ENCODE measurements around the gene LIMCH1. TPM values are rescaled to one million over a fixed set of nuclear protein-coding genes. Genes with fewer than 3 reads are reported as not detected.

Gene LIMCH1
- polyA plus RNA-seq, 1 donor (not counting 4 experiments of a cell fraction or from before 2014, with no cell fraction given): 1.1 TPM

GRCh38 chr4:41632481-41633073 is 94.6 kb downstream of the LIMCH1 start:
- H3K27ac ChIP-seq (ENCODE audit: control insufficient read depth, insufficient read depth, low read length): no peak overlapping the region
- no peak for FAIRE-seq
- H3K9me1 ChIP-seq (ENCODE audit: control insufficient read depth, extremely low read depth, insufficient read depth, low read length): no peaks in the 10 kb centered on the region
- no peaks in the 10 kb centered on the region for H3K9me3 ChIP-seq (ENCODE audit: control insufficient read depth, low read depth, low read length)
- no peaks in the 10 kb centered on the region for H4K20me1 ChIP-seq (ENCODE audit: control insufficient read depth, extremely low read depth, insufficient read depth, low read length)
- H3K27me3 ChIP-seq (ENCODE audit: control insufficient read depth, extremely low read depth, insufficient read depth, low read length): no peaks in the 10 kb centered on the region
- no peaks in the 10 kb centered on the region for H3K36me3 ChIP-seq (ENCODE audit: control insufficient read depth in 2 of 2, extremely low read depth in 1 of 2, insufficient read depth in 2 of 2, low read length in 2 of 2)
- DNase-seq (ENCODE audit: low read depth, low spot score): no peak
- no peak overlapping the region for H2AFZ ChIP-seq (ENCODE audit: control insufficient read depth, low read length)
- H3K79me2 ChIP-seq (ENCODE audit: control insufficient read depth, insufficient read depth, low read length): no peaks in the 10 kb centered on the region
- H3K4me1 ChIP-seq (ENCODE audit: control insufficient read depth, extremely low read depth, insufficient read depth, low read length): no peaks in the 10 kb centered on the region
- no peak overlapping the region for H3K9ac ChIP-seq (ENCODE audit: control insufficient read depth, extremely low read depth, insufficient read depth, low read length)
- H3K4me3 ChIP-seq (ENCODE audit: control insufficient read depth in 2 of 3, extremely low read depth in 1 of 3, insufficient read depth in 2 of 3, low read depth in 1 of 3, low read length in 3 of 3): no peak overlapping the region
- H3K4me2 ChIP-seq (ENCODE audit: control insufficient read depth, extremely low read depth, insufficient read depth, low read depth, low read length): no peak overlapping the region
- dilution Hi-C loops (cut with MboI; ENCODE audit: extremely low pct_ligation_motif_present, low sequenced_read_pairs): no loop called here
- TF ChIP-seq EZH2 (IDR thresholded peaks at IDR 0.05; ENCODE audit: low read length): no peak
- TF ChIP-seq CTCF (optimal IDR thresholded peaks at IDR 0.05 in 1 of 3, IDR thresholded peaks at IDR 0.05 in 1 of 3, conservative IDR thresholded peaks at IDR 0.05 in 1 of 3; ENCODE audit: extremely low read depth in 1 of 3, insufficient read depth in 2 of 3, low read length in 3 of 3): no peak

GRCh38 chr4:41633321-41633720 is 95.4 kb downstream of the LIMCH1 start:
- no peaks in the 10 kb centered on the region for H3K9me3 ChIP-seq (ENCODE audit: control insufficient read depth, low read depth, low read length)
- no peaks in the 10 kb centered on the region for H4K20me1 ChIP-seq (ENCODE audit: control insufficient read depth, extremely low read depth, insufficient read depth, low read length)
- dilution Hi-C loops (cut with MboI; ENCODE audit: extremely low pct_ligation_motif_present, low sequenced_read_pairs): no loop called here
- FAIRE-seq (no peak), DNase-seq (ENCODE audit: low read depth, low spot score) (no peak)
- no peak overlapping the region for H3K4me2 ChIP-seq (ENCODE audit: control insufficient read depth, extremely low read depth, insufficient read depth, low read depth, low read length)
- no peak overlapping the region for H3K27ac ChIP-seq (ENCODE audit: control insufficient read depth, insufficient read depth, low read length)
- H3K27me3 ChIP-seq (ENCODE audit: control insufficient read depth, extremely low read depth, insufficient read depth, low read length): no peaks in the 10 kb centered on the region
- H3K4me3 ChIP-seq (ENCODE audit: control insufficient read depth in 2 of 3, extremely low read depth in 1 of 3, insufficient read depth in 2 of 3, low read depth in 1 of 3, low read length in 3 of 3): no peak overlapping the region
- TF ChIP-seq CTCF (optimal IDR thresholded peaks at IDR 0.05 in 1 of 3, IDR thresholded peaks at IDR 0.05 in 1 of 3, conservative IDR thresholded peaks at IDR 0.05 in 1 of 3; ENCODE audit: extremely low read depth in 1 of 3, insufficient read depth in 2 of 3, low read length in 3 of 3) (no peak), EZH2 (IDR thresholded peaks at IDR 0.05; ENCODE audit: low read length) (no peak)
- no peak overlapping the region for H3K9ac ChIP-seq (ENCODE audit: control insufficient read depth, extremely low read depth, insufficient read depth, low read length)
- H2AFZ ChIP-seq (ENCODE audit: control insufficient read depth, low read length): no peak overlapping the region
- no peaks in the 10 kb centered on the region for H3K79me2 ChIP-seq (ENCODE audit: control insufficient read depth, insufficient read depth, low read length)
- no peaks in the 10 kb centered on the region for H3K36me3 ChIP-seq (ENCODE audit: control insufficient read depth in 2 of 2, extremely low read depth in 1 of 2, insufficient read depth in 2 of 2, low read length in 2 of 2)
- no peaks in the 10 kb centered on the region for H3K9me1 ChIP-seq (ENCODE audit: control insufficient read depth, extremely low read depth, insufficient read depth, low read length)
- no peaks in the 10 kb centered on the region for H3K4me1 ChIP-seq (ENCODE audit: control insufficient read depth, extremely low read depth, insufficient read depth, low read length)

All from keratinocyte (primary cell).